WTC11 (cell line): ENCODE results near the gene SPG11. TPM values are rescaled to one million over a fixed set of nuclear protein-coding genes. Genes with fewer than 3 reads are reported as not detected.

Source experiments
- ATAC-seq: fragments of 200-7000 bp; cut with Tn5 transposase; 2 replicates; pipeline ENCODE4 v1.10.0; 2021; ENCODE audit warnings: mild to moderate bottlenecking, moderate library complexity
- CTCF ChIA-PET: fragments of 300-600 bp; sonication (Branson Sonifier 250); formaldehyde crosslinking; loops from one replicate; lab custom pipeline; 2021; ENCODE audit warnings: antibody characterized with exemption; lab: Charles Lee
- POLR2A ChIA-PET: fragments of 350-600 bp; sonication (Branson Sonifier 250); formaldehyde crosslinking; loops from one replicate; lab custom pipeline; 2021; ENCODE audit warnings: antibody characterized with exemption; lab: Charles Lee
- DNase-seq: peaks from one replicate; pipeline ENCODE4 v3.0.0; 2021; ENCODE audit warnings: low spot score
- H3K27ac Mint-ChIP-seq: 2 replicates; pipeline ENCODE4 v1.8.0; 2021; ENCODE audit warnings: mixed read lengths
- H3K27me3 Mint-ChIP-seq: 2 replicates; pipeline ENCODE4 v1.8.0; 2021; ENCODE audit warnings: low read depth, mild to moderate bottlenecking, moderate library complexity, mixed read lengths
- H3K36me3 Mint-ChIP-seq: 2 replicates; pipeline ENCODE4 v1.8.0; 2021; ENCODE audit warnings: mixed read lengths
- H3K4me1 Mint-ChIP-seq: 2 replicates; pipeline ENCODE4 v1.8.0; 2022; ENCODE audit warnings: mixed read lengths
- H3K4me3 Mint-ChIP-seq: 2 replicates; pipeline ENCODE4 v1.8.0; 2021; ENCODE audit warnings: mild to moderate bottlenecking, moderate library complexity, mixed read lengths
- H3K9me3 Mint-ChIP-seq: 2 replicates; pipeline ENCODE4 v1.8.0; 2021; ENCODE audit warnings: mixed read lengths
- ATF1 ChIP-seq: sonication (generic); formaldehyde crosslinking; IDR thresholded peaks from 2 replicates; pipeline ENCODE4 v1.8.1; 2023; ENCODE audit warnings: mild to moderate bottlenecking, moderate library complexity, missing genetic modification reagents
- E2F1 ChIP-seq: sonication (generic); formaldehyde crosslinking; IDR thresholded peaks from 2 replicates; pipeline ENCODE4 v1.8.0; 2022; ENCODE audit warnings: mild to moderate bottlenecking, missing genetic modification reagents
- EMX1 ChIP-seq: fragments of 250-450 bp; sonication (Bioruptor Pico); IDR thresholded peaks from 2 replicates; pipeline ENCODE4 v1.8.0; 2021; ENCODE audit warnings: mild to moderate bottlenecking
- FOXJ3 ChIP-seq: sonication (generic); formaldehyde crosslinking; IDR thresholded peaks from 2 replicates; pipeline ENCODE4 v1.9.0; 2021; ENCODE audit warnings: missing genetic modification reagents, mild to moderate bottlenecking, borderline replicate concordance
- IRF1 ChIP-seq: sonication (generic); formaldehyde crosslinking; IDR thresholded peaks from 2 replicates; pipeline ENCODE4 v1.8.0; 2023; ENCODE audit warnings: missing genetic modification reagents
- IRF2 ChIP-seq: sonication (generic); formaldehyde crosslinking; IDR thresholded peaks from 2 replicates; pipeline ENCODE4 v1.8.0; 2022; ENCODE audit warnings: low read depth, missing genetic modification reagents, borderline replicate concordance
- JUN ChIP-seq: sonication (generic); formaldehyde crosslinking; IDR thresholded peaks from 2 replicates; pipeline ENCODE4 v1.8.0; 2023; ENCODE audit warnings: mild to moderate bottlenecking, missing genetic modification reagents
- MXD4 ChIP-seq: fragments of 250-450 bp; sonication (Bioruptor Pico); IDR thresholded peaks from 2 replicates; pipeline ENCODE4 v1.8.0; 2021; ENCODE audit warnings: mild to moderate bottlenecking, moderate library complexity, borderline replicate concordance
- NFYB ChIP-seq: sonication (generic); formaldehyde crosslinking; conservative IDR thresholded peaks from 2 replicates; pipeline ENCODE4 v1.8.0; 2022; ENCODE audit warnings: low read depth, missing genetic modification reagents
- SMAD3 ChIP-seq: sonication (generic); formaldehyde crosslinking; IDR thresholded peaks from 2 replicates; pipeline ENCODE4 v1.8.0; 2022; ENCODE audit warnings: missing genetic modification reagents, mild to moderate bottlenecking, borderline replicate concordance
- SOX15 ChIP-seq: fragments of 250-450 bp; sonication (Bioruptor Pico); IDR thresholded peaks from 2 replicates; pipeline ENCODE4 v1.9.0; 2021; ENCODE audit warnings: mild to moderate bottlenecking
- STAT6 ChIP-seq: sonication (generic); formaldehyde crosslinking; conservative IDR thresholded peaks from 2 replicates; pipeline ENCODE4 v1.8.1; 2023; ENCODE audit warnings: mild to moderate bottlenecking, low read depth, missing genetic modification reagents, moderate library complexity
- TEAD4 ChIP-seq: sonication (generic); formaldehyde crosslinking; IDR thresholded peaks from 2 replicates; pipeline ENCODE4 v1.8.0; 2022; ENCODE audit warnings: mild to moderate bottlenecking, missing genetic modification reagents
- ZMAT4 ChIP-seq: fragments of 250-450 bp; sonication (Bioruptor Pico); IDR thresholded peaks from 2 replicates; pipeline ENCODE4 v1.9.0; 2021; ENCODE audit warnings: mild to moderate bottlenecking
- ZNF281 ChIP-seq: sonication (generic); formaldehyde crosslinking; IDR thresholded peaks from 2 replicates; pipeline ENCODE4 v1.8.0; 2023; ENCODE audit warnings: mild to moderate bottlenecking, missing genetic modification reagents
- ZNF317 ChIP-seq: sonication (generic); formaldehyde crosslinking; IDR thresholded peaks from 2 replicates; pipeline ENCODE4 v1.8.1; 2023; ENCODE audit warnings: low read depth, mild to moderate bottlenecking, moderate library complexity, missing genetic modification reagents, borderline replicate concordance
- ZNF396 ChIP-seq: fragments of 250-450 bp; sonication (Bioruptor Pico); IDR thresholded peaks from 2 replicates; pipeline ENCODE4 v1.8.0; 2021; ENCODE audit warnings: mild to moderate bottlenecking, moderate library complexity, borderline replicate concordance
- ZNF416 ChIP-seq: fragments of 250-450 bp; sonication (Bioruptor Pico); IDR thresholded peaks from 2 replicates; pipeline ENCODE4 v1.9.0; 2021; ENCODE audit warnings: mild to moderate bottlenecking, inconsistent platforms
- ZNF671 ChIP-seq: fragments of 250-450 bp; sonication (Bioruptor Pico); IDR thresholded peaks from 2 replicates; pipeline ENCODE4 v1.8.0; 2021; ENCODE audit warnings: mild to moderate bottlenecking
- ZSCAN18 ChIP-seq: fragments of 250-450 bp; sonication (Bioruptor Pico); IDR thresholded peaks from 2 replicates; pipeline ENCODE4 v2.1.2; 2022; ENCODE audit warnings: mild to moderate bottlenecking, moderate library complexity
- total RNA-seq: library from RNA; stranded (reverse); gene quantifications from 3 replicates; pipeline ENCODE4 v1.2.3, GENCODE V29; 2021

SPG11 gene
- total RNA-seq, 1 experiment from 2014 or later: 46.4 TPM

GRCh38 chr15:44676676-44677075 is 13.2 kb upstream of the SPG11 start (continued):
- TF ChIP-seq NFYB (CRISPR knock-in tag) (no peak), IRF1 (no peak), FOXJ3 (CRISPR knock-in tag) (no peak)

GRCh38 chr15:44675911-44676310 is 12.4 kb upstream of the SPG11 start:
- Mint-ChIP-seq H3K4me3 (no peak overlapping the region), H3K27me3 (peaks cover 9% of the 10 kb centered on the region), H3K4me1 (no peaks in the 10 kb centered on the region; the same call in 1 of the 2 replicates), H3K27ac (no peak overlapping the region), H3K9me3 (no peaks in the 10 kb centered on the region; the same call in 1 of the 2 replicates), H3K36me3 (no peaks in the 10 kb centered on the region)
- no peak for ATAC-seq
- no peak for TF ChIP-seq SOX15 (CRISPR knock-in tag)
- no peak for TF ChIP-seq ZNF671 (CRISPR knock-in tag)
- no peak for TF ChIP-seq ATF1
- no peak for TF ChIP-seq FOXJ3 (CRISPR knock-in tag)
- DNase-seq: no peak
- ChIA-PET POLR2A (no interaction called here), CTCF (interaction anchor here (2.9 kb wide), 1 partner anchor 12 kb away, joined by 17 read pairs; the partner anchor contains the start of gene SPG11)

GRCh38 chr15:44673639-44674038 is 10.2 kb upstream of the SPG11 start:
- no peak overlapping the region for H3K4me3 Mint-ChIP-seq
- ChIA-PET POLR2A (no interaction called here), CTCF (interaction anchor here (0.5 to 2.5 kb wide), 3 partner anchors 10 to 65 kb away, joined by 3 to 17 read pairs (median 5); partner anchors contain the start of gene SPG11)
- H3K9me3 Mint-ChIP-seq: no peaks in the 10 kb centered on the region; the same call in 1 of the 2 replicates
- H3K4me1 Mint-ChIP-seq: no peaks in the 10 kb centered on the region; the same call in 1 of the 2 replicates
- no peak for DNase-seq
- H3K27me3 Mint-ChIP-seq: peaks cover 9% of the 10 kb centered on the region
- H3K36me3 Mint-ChIP-seq: no peaks in the 10 kb centered on the region
- no peak overlapping the region for H3K27ac Mint-ChIP-seq
- TF ChIP-seq TEAD4 (CRISPR knock-in tag): no peak
- TF ChIP-seq JUN (CRISPR knock-in tag): no peak
- no peak for TF ChIP-seq E2F1
- no peak for TF ChIP-seq STAT6 (CRISPR knock-in tag)
- no peak for ATAC-seq

GRCh38 chr15:44670087-44670950 is 6.9 kb upstream of the SPG11 start:
- no peaks in the 10 kb centered on the region for H3K36me3 Mint-ChIP-seq
- DNase-seq: no peak
- H3K9me3 Mint-ChIP-seq: no peaks in the 10 kb centered on the region; the same call in 1 of the 2 replicates
- no peak overlapping the region for H3K27ac Mint-ChIP-seq
- H3K27me3 Mint-ChIP-seq: peaks cover 4% of the 10 kb centered on the region
- ChIA-PET POLR2A (no interaction called here), CTCF (interaction anchor here (0.9 to 1.7 kb wide), 4 partner anchors 40 to 68 kb away, joined by 4 to 5 read pairs (median 4); partner anchors contain the start of genes PATL2 and TRIM69)
- H3K4me1 Mint-ChIP-seq: peaks cover 9% of the 10 kb centered on the region
- H3K4me3 Mint-ChIP-seq: no peak overlapping the region
- no peak for ATAC-seq
- TF ChIP-seq ZNF281 (CRISPR knock-in tag) (no peak), ZSCAN18 (CRISPR knock-in tag) (no peak), EMX1 (CRISPR knock-in tag) (no peak), ZNF396 (CRISPR knock-in tag) (no peak), IRF2 (CRISPR knock-in tag) (no peak), ZNF317 (CRISPR knock-in tag) (no peak), ZMAT4 (no peak), FOXJ3 (CRISPR knock-in tag) (no peak), MXD4 (CRISPR knock-in tag) (no peak), SMAD3 (CRISPR knock-in tag) (no peak), ZNF416 (CRISPR knock-in tag) (no peak)
